K562 (cell line): ENCODE data around the gene PDZD8.

ENCODE experiments used
- AFF4 ChIP-seq: sonication (generic); formaldehyde crosslinking; IDR thresholded peaks from 2 replicates; pipeline ENCODE4 v1.8.0; 2023; ENCODE audit warnings: mild to moderate bottlenecking, missing genetic modification reagents
- BRF1 ChIP-seq: IDR thresholded peaks from 3 replicates; pipeline ENCODE4 v1.6.1; 2011; ENCODE audit warnings: borderline replicate concordance, mild to moderate bottlenecking; ENCODE audit not compliant: insufficient read length; ENCODE audit errors: extremely low read depth
- CBX1 ChIP-seq: sonication (generic); IDR thresholded peaks from 2 replicates; pipeline ENCODE4 v1.6.1; 2016; ENCODE audit warnings: antibody characterized with exemption, low read depth, mild to moderate bottlenecking
- ELF1 ChIP-seq: fragments of 200-800 bp; sonication (Bioruptor generic); IDR thresholded peaks from 2 replicates; pipeline ENCODE4 v1.6.1; 2016; ENCODE audit warnings: missing genetic modification characterization, missing compliant biosample characterization
- JUND ChIP-seq, 2 experiments: IDR thresholded peaks; 2 replicates in 1 of 2; 3 replicates in 1 of 2; pipeline ENCODE4 v1.6.1; 2011; ENCODE audit warnings: borderline replicate concordance in 2 of 2, low read depth in 2 of 2, low read length in 2 of 2, improper control_type of control experiment in 1 of 2, missing biosample characterization in 1 of 2, missing genetic modification characterization in 1 of 2, missing genetic modification reagents in 1 of 2
- MAX ChIP-seq: sonication (generic); formaldehyde crosslinking; IDR thresholded peaks from 2 replicates; pipeline ENCODE4 v1.9.0; 2022; ENCODE audit warnings: mild to moderate bottlenecking, missing genetic modification reagents
- MYNN ChIP-seq, 2 experiments: sonication (generic); formaldehyde crosslinking in 1 of 2; IDR thresholded peaks; 2 replicates each; pipeline versions ENCODE4 v1.5.0 to v1.6.1; 2016 to 2020; ENCODE audit warnings: antibody characterized with exemption in 1 of 2, missing genetic modification reagents in 1 of 2
- POLR2G ChIP-seq: fragments of 200-400 bp; formaldehyde crosslinking; IDR thresholded peaks from 2 replicates; pipeline ENCODE4 v1.6.1; 2017; ENCODE audit warnings: low read depth, mild to moderate bottlenecking, antibody characterized with exemption, low read length, moderate library complexity
- SP1 ChIP-seq: sonication (generic); formaldehyde crosslinking; IDR thresholded peaks from 2 replicates; pipeline ENCODE4 v1.8.1; 2022; ENCODE audit warnings: mild to moderate bottlenecking, missing genetic modification reagents
- TAF1 ChIP-seq: IDR thresholded peaks from 2 replicates; pipeline ENCODE4 v1.6.1; 2011; ENCODE audit warnings: mild to moderate bottlenecking, low read length, moderate library complexity; ENCODE audit not compliant: insufficient read depth, control insufficient read depth, severe bottlenecking; ENCODE audit errors: extremely low read depth
- USF1 ChIP-seq: sonication (generic); formaldehyde crosslinking; IDR thresholded peaks from 2 replicates; pipeline ENCODE4 v1.9.0; 2022; ENCODE audit warnings: mild to moderate bottlenecking, missing genetic modification reagents
- YY1 ChIP-seq, 3 experiments: IDR thresholded peaks; 2 replicates each; pipeline ENCODE4 v1.6.1; 2011; ENCODE audit warnings: low read length in 2 of 3, mild to moderate bottlenecking in 2 of 3, moderate library complexity in 2 of 3, borderline replicate concordance in 1 of 3, control low read depth in 1 of 3, low read depth in 1 of 3; ENCODE audit not compliant: insufficient read depth in 3 of 3, insufficient replicate concordance in 2 of 3, control insufficient read depth in 1 of 3, insufficient read length in 1 of 3; ENCODE audit errors: extremely low read depth in 1 of 3
- ZFX ChIP-seq: sonication (generic); formaldehyde crosslinking; IDR thresholded peaks from 2 replicates; pipeline ENCODE4 v1.8.0; 2022; ENCODE audit warnings: mild to moderate bottlenecking, missing genetic modification reagents, moderate library complexity

- TF ChIP-seq YY1 (IDR thresholded peaks at IDR 0.05; ENCODE audit: borderline replicate concordance in 1 of 3, control insufficient read depth in 1 of 3, extremely low read depth in 1 of 3, insufficient read depth in 3 of 3, insufficient read length in 1 of 3, insufficient replicate concordance in 2 of 3, low read depth in 1 of 3, low read length in 2 of 3): no peak
- no peak for TF ChIP-seq TAF1
- no peak for TF ChIP-seq SP1 (CRISPR knock-in tag)
- TF ChIP-seq BRF1: no peak
- no peak for TF ChIP-seq AFF4 (CRISPR knock-in tag)
- no peak for TF ChIP-seq ZFX
- no peak for TF ChIP-seq MAX (CRISPR knock-in tag)
- no peak for TF ChIP-seq CBX1
- no peak for TF ChIP-seq POLR2G
- no peak for TF ChIP-seq MYNN (IDR thresholded peaks at IDR 0.05)
- TF ChIP-seq MYNN (CRISPR knock-in tag; IDR thresholded peaks at IDR 0.05): no peak
- no peak for TF ChIP-seq USF1 (CRISPR knock-in tag)
- no peak for TF ChIP-seq ELF1 (tag)
- no peak for TF ChIP-seq JUND (IDR thresholded peaks at IDR 0.05; ENCODE audit: borderline replicate concordance, low read depth, low read length)
- TF ChIP-seq JUND (tag; IDR thresholded peaks at IDR 0.05; ENCODE audit: borderline replicate concordance, low read depth, low read length): no peak
These were observed 35.3 kb upstream of the PDZD8 start for GRCh38 chr10:117410557-117410956.
